Sigmoid colon (tissue), 4 donors: ENCODE data around the gene TLR1.

Source experiments
- EP300 ChIP-seq, 4 donors: sonication (generic); formaldehyde crosslinking; IDR thresholded peaks; one replicate each; pipeline ENCODE4 v1.6.1; 2017; ENCODE audit warnings: antibody characterized with exemption in 4 of 4
- POLR2A ChIP-seq, 2 donors: fragments of 450-650 bp; IDR thresholded peaks; one replicate each; pipeline ENCODE4 v1.6.1; 2016; ENCODE audit warnings: antibody characterized with exemption in 2 of 2, mild to moderate bottlenecking in 2 of 2, moderate library complexity in 2 of 2
- POLR2AphosphoS5 ChIP-seq, 4 donors: sonication (generic); formaldehyde crosslinking; IDR thresholded peaks; one replicate each; pipeline ENCODE4 v1.6.1; 2017; ENCODE audit warnings: antibody characterized with exemption in 4 of 4
- TF ChIP-seq, protein P1 (sequence below), 4 experiments: fragments of 450-650 bp in 3 of 4; fragments of 200-600 bp in 1 of 4; IDR thresholded peaks; one replicate each; pipeline ENCODE4 v1.5.1; 2016 to 2019; ENCODE audit warnings: antibody characterized with exemption in 4 of 4, mild to moderate bottlenecking in 3 of 4, moderate library complexity in 2 of 4

DNA sequence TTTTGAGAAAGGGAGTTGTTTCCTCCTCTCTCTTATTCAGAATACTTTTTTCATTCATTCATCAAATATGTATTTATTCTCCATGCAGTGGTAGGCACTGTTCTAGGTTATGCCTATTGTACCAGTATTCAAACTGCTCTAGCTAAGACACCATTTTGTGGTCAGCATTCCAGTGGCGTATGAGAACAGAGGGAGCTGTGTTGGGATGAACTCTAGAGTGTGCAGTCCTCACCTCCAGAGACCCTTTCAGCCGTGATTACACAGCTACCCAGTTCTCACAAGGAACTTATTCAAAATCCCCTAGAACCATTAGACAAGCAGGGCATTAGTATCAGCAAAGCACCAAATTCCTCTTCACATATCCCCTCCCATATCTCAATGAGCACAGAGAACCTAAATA is 4.2 kb downstream of the TLR1 start:
- TF ChIP-seq, protein P1, sequence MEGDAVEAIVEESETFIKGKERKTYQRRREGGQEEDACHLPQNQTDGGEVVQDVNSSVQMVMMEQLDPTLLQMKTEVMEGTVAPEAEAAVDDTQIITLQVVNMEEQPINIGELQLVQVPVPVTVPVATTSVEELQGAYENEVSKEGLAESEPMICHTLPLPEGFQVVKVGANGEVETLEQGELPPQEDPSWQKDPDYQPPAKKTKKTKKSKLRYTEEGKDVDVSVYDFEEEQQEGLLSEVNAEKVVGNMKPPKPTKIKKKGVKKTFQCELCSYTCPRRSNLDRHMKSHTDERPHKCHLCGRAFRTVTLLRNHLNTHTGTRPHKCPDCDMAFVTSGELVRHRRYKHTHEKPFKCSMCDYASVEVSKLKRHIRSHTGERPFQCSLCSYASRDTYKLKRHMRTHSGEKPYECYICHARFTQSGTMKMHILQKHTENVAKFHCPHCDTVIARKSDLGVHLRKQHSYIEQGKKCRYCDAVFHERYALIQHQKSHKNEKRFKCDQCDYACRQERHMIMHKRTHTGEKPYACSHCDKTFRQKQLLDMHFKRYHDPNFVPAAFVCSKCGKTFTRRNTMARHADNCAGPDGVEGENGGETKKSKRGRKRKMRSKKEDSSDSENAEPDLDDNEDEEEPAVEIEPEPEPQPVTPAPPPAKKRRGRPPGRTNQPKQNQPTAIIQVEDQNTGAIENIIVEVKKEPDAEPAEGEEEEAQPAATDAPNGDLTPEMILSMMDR (IDR thresholded peaks at IDR 0.05): no peak
- no peak for TF ChIP-seq POLR2AphosphoS5 (IDR thresholded peaks at IDR 0.05)
- no peak for TF ChIP-seq POLR2A (IDR thresholded peaks at IDR 0.05)
- no peak for TF ChIP-seq EP300 (IDR thresholded peaks at IDR 0.05)
